ENCODE measurements around the gene NFIB. TPM values are rescaled to one million over a fixed set of nuclear protein-coding genes. Genes with fewer than 3 reads are reported as not detected.

The NFIB gene
- total RNA-seq, 4 donors from 2014 or later = 85.3 to 173 (median 115) TPM

DNA sequence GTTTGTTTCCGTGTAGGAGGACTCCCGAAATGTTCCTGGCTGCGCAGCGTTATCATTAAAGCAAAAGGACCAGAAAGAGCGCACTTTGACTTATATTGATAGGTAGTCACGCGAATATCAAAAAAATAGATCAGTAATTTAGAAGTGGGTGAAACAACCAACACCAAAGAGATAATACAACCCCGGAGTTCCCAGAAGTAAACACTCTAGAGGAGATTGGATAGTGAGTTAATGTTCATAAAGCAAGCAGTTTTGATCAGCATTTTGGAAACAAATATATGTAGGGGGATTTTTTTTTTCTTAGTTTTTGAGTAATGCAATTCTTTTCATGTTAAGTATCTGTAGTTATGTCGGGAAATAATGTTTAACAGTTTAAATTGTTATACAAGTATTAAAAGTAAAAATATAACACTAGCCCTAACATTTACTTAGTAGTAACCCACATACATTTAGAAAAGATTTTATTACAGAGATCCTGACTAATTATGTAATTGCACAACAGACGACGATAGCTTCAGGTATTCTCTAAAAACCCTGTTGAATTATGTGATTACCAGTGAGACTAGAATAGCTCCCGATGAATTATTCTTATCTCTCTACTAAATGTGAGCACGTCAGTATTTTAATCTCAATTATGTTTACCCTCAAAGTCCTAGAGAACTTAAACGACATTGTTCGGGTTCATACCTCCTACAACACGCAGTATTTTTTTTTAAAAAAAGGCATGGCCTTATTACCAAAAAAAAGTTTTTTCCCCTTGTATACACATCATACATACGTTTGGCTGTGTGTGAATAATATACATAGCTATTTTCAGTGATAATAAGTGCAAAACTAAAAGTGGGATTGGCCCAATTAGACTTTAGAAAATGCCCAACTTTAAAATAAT, 9.4 kb upstream of the NFIB start:
- H3K36me3 ChIP-seq = no peaks in the 10 kb centered on the region
- peak overlapping the region; percentile 68 to 70 for H3K4me3 ChIP-seq
- no peaks in the 10 kb centered on the region for H3K9me3 ChIP-seq
- intact Hi-C loops (cut with DNase I; ENCODE audit: low total_unique reads) = no loop called here
- TF ChIP-seq CTCF (IDR thresholded peaks at IDR 0.05) = no peak
- TF ChIP-seq POLR2A (IDR thresholded peaks at IDR 0.05) = no peak
- H3K4me1 ChIP-seq = peaks cover 0 to 7% of the 10 kb centered on the region in 2 donors
- no peak for DNase-seq
- H3K27me3 ChIP-seq = no peaks in the 10 kb centered on the region
- H3K27ac ChIP-seq = peak overlapping the region; percentile 95 to 98

- Histone ChIP-seq H3K27ac (peak overlapping the region; percentile 95 to 98), H3K27me3 (no peaks in the 10 kb centered on the region), H3K4me3 (peak overlapping the region; percentile 68 to 70), H3K36me3 (no peaks in the 10 kb centered on the region), H3K4me1 (peaks cover 0 to 7% of the 10 kb centered on the region in 2 donors), H3K9me3 (no peaks in the 10 kb centered on the region)
- intact Hi-C loops (cut with DNase I; ENCODE audit: low total_unique reads) = no loop called here
- peak; percentile 39 to 87 (median 66) for TF ChIP-seq CTCF (IDR thresholded peaks at IDR 0.05)
- peak; percentile 53 to 56 for TF ChIP-seq POLR2A (IDR thresholded peaks at IDR 0.05)
- DNase-seq = peak; percentile 89 to 94
Measured at GRCh38 chr9:14322211-14323082, 8.5 kb upstream of the NFIB start.

GRCh38 chr9:14321517-14322130, 7.7 kb upstream of the NFIB start:
- TF ChIP-seq POLR2A (IDR thresholded peaks at IDR 0.05) = no peak
- no peak for TF ChIP-seq CTCF (IDR thresholded peaks at IDR 0.05)
- intact Hi-C loops (cut with DNase I; ENCODE audit: low total_unique reads) = no loop called here

DNA sequence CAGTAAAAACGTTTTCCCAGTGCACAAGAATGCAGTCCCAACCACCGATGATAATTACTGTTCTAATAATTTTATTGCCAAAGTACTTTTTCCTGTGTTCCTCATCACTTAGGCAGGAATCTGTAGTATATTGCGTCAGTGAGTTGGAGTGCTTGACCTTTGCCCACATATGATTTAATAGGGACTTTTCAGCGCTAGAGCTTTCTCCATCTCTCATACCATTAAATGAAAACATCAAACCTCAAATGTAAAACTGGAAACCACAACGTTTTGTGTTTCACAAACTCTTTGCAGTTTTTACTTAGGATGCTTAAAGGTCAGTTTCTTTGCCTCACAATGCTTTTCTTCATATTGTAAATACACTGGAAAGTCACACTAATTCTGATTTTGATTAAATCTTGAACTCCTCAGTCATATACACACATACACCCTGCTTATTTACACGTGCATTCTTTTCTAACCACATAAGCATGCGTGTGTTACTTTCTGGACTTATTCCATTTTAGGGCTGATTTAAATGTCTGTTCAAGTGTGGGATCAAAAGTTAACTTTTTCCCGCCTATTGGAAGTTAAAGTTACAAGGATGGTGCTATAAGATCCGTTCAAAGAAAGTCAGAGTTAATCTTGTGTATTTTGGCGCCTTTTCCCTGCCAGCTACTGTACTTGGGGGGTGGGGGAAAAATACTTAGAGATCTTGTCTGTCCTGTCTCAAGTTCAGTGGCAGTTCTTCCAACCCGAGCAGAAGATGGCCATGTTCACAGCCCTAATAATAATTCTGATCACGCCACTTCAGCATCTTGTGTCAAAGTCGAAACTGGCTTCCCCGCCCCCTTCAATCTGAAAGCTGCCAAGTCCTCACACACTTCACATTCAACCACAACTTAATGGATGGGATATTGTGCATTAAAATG, 6.6 kb upstream of the NFIB start:
- Histone ChIP-seq H3K27me3 (no peaks in the 10 kb centered on the region), H3K4me3 (peak overlapping the region; percentile 16 to 70), H3K9me3 (no peaks in the 10 kb centered on the region), H3K27ac (peak overlapping the region; percentile 95 to 98), H3K36me3 (no peaks in the 10 kb centered on the region), H3K4me1 (peaks cover 0 to 7% of the 10 kb centered on the region in 2 donors)
- DNase-seq = peak in 1 of 2 donors; percentile 59
- intact Hi-C loops (cut with DNase I; ENCODE audit: low total_unique reads) = no loop called here
- no peak for TF ChIP-seq POLR2A (IDR thresholded peaks at IDR 0.05)
- no peak for TF ChIP-seq CTCF (IDR thresholded peaks at IDR 0.05)

More at GRCh38 chr9:14321517-14322130, 7.7 kb upstream of the NFIB start:
- Histone ChIP-seq H3K9me3 (no peaks in the 10 kb centered on the region), H3K27me3 (no peaks in the 10 kb centered on the region), H3K4me3 (peak overlapping the region; percentile 68 to 70), H3K4me1 (peaks cover 0 to 7% of the 10 kb centered on the region in 2 donors), H3K27ac (peak overlapping the region; percentile 95 to 98), H3K36me3 (no peaks in the 10 kb centered on the region)
- DNase-seq = no peak

Data from uterus (tissue), 4 donors.